ENCODE results near the gene CD300LD. TPM values are rescaled to one million over a fixed set of nuclear protein-coding genes. Genes with fewer than 3 reads are reported as not detected.

CD300LD gene
- total RNA-seq, 3 donors from 2014 or later = not detected

- Histone ChIP-seq H3K27me3 (peaks cover 0 to 26% of the 10 kb centered on the region in 2 donors), H3K27ac (no peak overlapping the region), H3K36me3 (no peaks in the 10 kb centered on the region), H3K4me1 (no peaks in the 10 kb centered on the region), H3K4me3 (no peak overlapping the region), H3K9me3 (no peaks in the 10 kb centered on the region)
- no peak for TF ChIP-seq CTCF (IDR thresholded peaks at IDR 0.05)
- peak in 1 of 2 donors; percentile 10 for DNase-seq (ENCODE audit: low spot score in 2 of 2)
- intact Hi-C loops (cut with DNase I; ENCODE audit: low total_unique reads) = no loop called here
Observed at GRCh38 chr17:74601944-74602572, 10.0 kb upstream of the CD300LD start.

- Histone ChIP-seq H3K27me3 (peaks cover 0 to 33% of the 10 kb centered on the region in 2 donors), H3K36me3 (no peaks in the 10 kb centered on the region), H3K4me3 (no peak overlapping the region), H3K9me3 (no peaks in the 10 kb centered on the region), H3K4me1 (no peaks in the 10 kb centered on the region), H3K27ac (no peak overlapping the region)
- no peak for DNase-seq (ENCODE audit: low spot score in 2 of 2)
- intact Hi-C loops (cut with DNase I; ENCODE audit: low total_unique reads) = no loop called here
- TF ChIP-seq POLR2A (IDR thresholded peaks at IDR 0.05) (no peak), POLR2AphosphoS5 (IDR thresholded peaks at IDR 0.05) (no peak), CTCF (IDR thresholded peaks at IDR 0.05) (no peak)
Observed at GRCh38 chr17:74599448-74599939, 7.4 kb upstream of the CD300LD start.

- H3K4me1 ChIP-seq = no peaks in the 10 kb centered on the region
- H3K27ac ChIP-seq = no peak overlapping the region
- DNase-seq (ENCODE audit: low spot score in 2 of 2) = no peak
- H3K9me3 ChIP-seq = no peaks in the 10 kb centered on the region
- TF ChIP-seq CTCF (IDR thresholded peaks at IDR 0.05) (no peak), POLR2AphosphoS5 (IDR thresholded peaks at IDR 0.05) (no peak), POLR2A (IDR thresholded peaks at IDR 0.05) (no peak)
- H3K4me3 ChIP-seq = no peak overlapping the region
- H3K36me3 ChIP-seq = no peaks in the 10 kb centered on the region
- intact Hi-C loops (cut with DNase I; ENCODE audit: low total_unique reads) = no loop called here
- H3K27me3 ChIP-seq = peaks cover 0 to 36% of the 10 kb centered on the region in 2 donors
Observed at GRCh38 chr17:74599023-74599399, 6.9 kb upstream of the CD300LD start.

- TF ChIP-seq CTCF (IDR thresholded peaks at IDR 0.05) (no peak), POLR2A (IDR thresholded peaks at IDR 0.05) (no peak), POLR2AphosphoS5 (IDR thresholded peaks at IDR 0.05) (no peak)
- H3K4me3 ChIP-seq = no peak overlapping the region
- no peaks in the 10 kb centered on the region for H3K36me3 ChIP-seq
- H3K27me3 ChIP-seq = peaks cover 0 to 39% of the 10 kb centered on the region in 2 donors
- no peak overlapping the region for H3K27ac ChIP-seq
- no peak for DNase-seq (ENCODE audit: low spot score in 2 of 2)
- intact Hi-C loops (cut with DNase I; ENCODE audit: low total_unique reads) = no loop called here
- H3K9me3 ChIP-seq = no peaks in the 10 kb centered on the region
- no peaks in the 10 kb centered on the region for H3K4me1 ChIP-seq
Observed at GRCh38 chr17:74598346-74599022, 6.4 kb upstream of the CD300LD start.

GRCh38 chr17:74597069-74597790 lies 5.1 kb upstream of the CD300LD start:
- no peak for DNase-seq (ENCODE audit: low spot score in 2 of 2)
- intact Hi-C loops (cut with DNase I; ENCODE audit: low total_unique reads) = no loop called here
- no peak for TF ChIP-seq CTCF (IDR thresholded peaks at IDR 0.05)
- TF ChIP-seq POLR2A (IDR thresholded peaks at IDR 0.05) = no peak
- no peak for TF ChIP-seq POLR2AphosphoS5 (IDR thresholded peaks at IDR 0.05)
- Histone ChIP-seq H3K27ac (no peak overlapping the region), H3K36me3 (no peaks in the 10 kb centered on the region), H3K4me3 (no peak overlapping the region), H3K9me3 (no peaks in the 10 kb centered on the region), H3K4me1 (no peaks in the 10 kb centered on the region), H3K27me3 (peaks cover 0 to 39% of the 10 kb centered on the region in 2 donors)
